Measurements from ENCODE around the gene DMRT1.

GRCh38 chr9:801399-802071, 40.0 kb upstream of the DMRT1 start:
- TF ChIP-seq, protein P1, sequence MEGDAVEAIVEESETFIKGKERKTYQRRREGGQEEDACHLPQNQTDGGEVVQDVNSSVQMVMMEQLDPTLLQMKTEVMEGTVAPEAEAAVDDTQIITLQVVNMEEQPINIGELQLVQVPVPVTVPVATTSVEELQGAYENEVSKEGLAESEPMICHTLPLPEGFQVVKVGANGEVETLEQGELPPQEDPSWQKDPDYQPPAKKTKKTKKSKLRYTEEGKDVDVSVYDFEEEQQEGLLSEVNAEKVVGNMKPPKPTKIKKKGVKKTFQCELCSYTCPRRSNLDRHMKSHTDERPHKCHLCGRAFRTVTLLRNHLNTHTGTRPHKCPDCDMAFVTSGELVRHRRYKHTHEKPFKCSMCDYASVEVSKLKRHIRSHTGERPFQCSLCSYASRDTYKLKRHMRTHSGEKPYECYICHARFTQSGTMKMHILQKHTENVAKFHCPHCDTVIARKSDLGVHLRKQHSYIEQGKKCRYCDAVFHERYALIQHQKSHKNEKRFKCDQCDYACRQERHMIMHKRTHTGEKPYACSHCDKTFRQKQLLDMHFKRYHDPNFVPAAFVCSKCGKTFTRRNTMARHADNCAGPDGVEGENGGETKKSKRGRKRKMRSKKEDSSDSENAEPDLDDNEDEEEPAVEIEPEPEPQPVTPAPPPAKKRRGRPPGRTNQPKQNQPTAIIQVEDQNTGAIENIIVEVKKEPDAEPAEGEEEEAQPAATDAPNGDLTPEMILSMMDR (conservative IDR thresholded peaks at IDR 0.05 in 1 of 2, IDR thresholded peaks at IDR 0.05 in 1 of 2; ENCODE audit: low read depth in 1 of 2, low read length in 2 of 2), result no peak
- no peak for TF ChIP-seq EZH2 (IDR thresholded peaks at IDR 0.05; ENCODE audit: low read length, missing control alignments)

Measured in fibroblast of lung (primary cell).